Measurements from ENCODE around the gene STEEP1.

STEEP1 gene

GRCh38 chrX:119565107-119565663 lies at the start of gene STEEP1:
Gene STEEP1 (minus strand): TSS chrX:119565409. CDS start chrX:119565355, 54 bp downstream.
- peak; percentile 84 for DNase-seq

DNA sequence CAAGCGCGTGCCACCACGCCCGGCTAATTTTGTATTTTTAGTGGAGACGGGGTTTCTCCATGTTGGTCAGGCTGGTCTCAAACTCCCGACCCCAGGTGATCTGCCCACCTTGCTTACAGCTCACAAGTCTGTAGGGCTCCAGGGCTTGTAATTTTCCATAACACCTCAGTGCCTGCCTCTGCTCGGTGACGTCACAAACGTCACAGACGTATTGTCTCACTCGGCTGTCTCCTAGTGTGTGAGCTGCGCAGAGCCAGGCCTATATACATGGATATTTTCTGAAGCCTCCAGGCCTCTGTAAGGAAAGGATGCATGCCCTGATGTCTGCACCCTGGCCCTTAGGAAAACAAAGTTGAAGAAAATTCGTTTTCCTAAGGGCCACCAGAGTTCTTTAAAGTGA lies 49.6 kb upstream of the STEEP1 start:
- DNase-seq: no peak

- DNase-seq: no peak
Measured at GRCh38 chrX:119607018-119607389, 41.8 kb upstream of the STEEP1 start.

DNA sequence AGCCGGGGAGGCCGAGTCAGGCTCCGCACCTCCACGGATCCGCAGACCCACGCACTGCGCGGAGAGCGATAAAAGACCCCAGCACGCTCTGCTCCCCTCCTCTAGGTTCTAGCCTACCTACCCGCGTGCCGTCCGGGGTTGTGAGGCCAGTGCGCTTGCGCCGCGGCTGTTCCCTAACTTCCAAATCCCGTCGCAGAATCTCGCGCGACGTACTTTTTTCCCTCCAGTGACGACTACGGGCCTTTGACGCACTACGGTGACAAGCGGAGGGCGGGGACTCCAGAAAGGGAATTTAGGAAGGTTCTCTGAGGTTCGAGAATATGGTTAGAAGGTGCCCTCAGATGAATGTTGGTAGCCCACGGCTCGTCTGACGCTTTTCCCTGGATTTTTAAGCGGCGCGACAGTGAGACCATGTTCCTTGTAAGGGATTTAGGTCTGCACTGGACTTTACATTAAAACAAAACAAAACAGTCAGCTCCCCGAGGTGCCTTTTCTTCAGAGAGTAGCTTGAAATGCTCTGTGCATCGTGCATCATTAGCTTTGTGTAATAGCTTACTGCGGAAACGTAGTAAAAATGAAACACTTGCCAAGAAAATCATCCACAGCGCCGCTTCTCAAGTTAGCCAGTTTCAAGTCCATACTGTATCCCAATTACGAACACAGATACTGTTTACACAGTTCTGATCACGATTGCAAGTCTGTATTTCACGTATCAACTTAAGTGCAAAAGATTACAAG lies 41.2 kb upstream of the STEEP1 start, which contains the start of gene NKRF:
Gene NKRF, minus strand, starts transcription at position 145 of the 738 bp plus-strand sequence.
- DNase-seq: peak; percentile 88

GRCh38 chrX:119605464-119606279 lies 40.5 kb upstream of the STEEP1 start:
- peak; percentile 51 for DNase-seq

- DNase-seq: no peak
Measured at GRCh38 chrX:119604766-119605463, 39.7 kb upstream of the STEEP1 start.

DNA sequence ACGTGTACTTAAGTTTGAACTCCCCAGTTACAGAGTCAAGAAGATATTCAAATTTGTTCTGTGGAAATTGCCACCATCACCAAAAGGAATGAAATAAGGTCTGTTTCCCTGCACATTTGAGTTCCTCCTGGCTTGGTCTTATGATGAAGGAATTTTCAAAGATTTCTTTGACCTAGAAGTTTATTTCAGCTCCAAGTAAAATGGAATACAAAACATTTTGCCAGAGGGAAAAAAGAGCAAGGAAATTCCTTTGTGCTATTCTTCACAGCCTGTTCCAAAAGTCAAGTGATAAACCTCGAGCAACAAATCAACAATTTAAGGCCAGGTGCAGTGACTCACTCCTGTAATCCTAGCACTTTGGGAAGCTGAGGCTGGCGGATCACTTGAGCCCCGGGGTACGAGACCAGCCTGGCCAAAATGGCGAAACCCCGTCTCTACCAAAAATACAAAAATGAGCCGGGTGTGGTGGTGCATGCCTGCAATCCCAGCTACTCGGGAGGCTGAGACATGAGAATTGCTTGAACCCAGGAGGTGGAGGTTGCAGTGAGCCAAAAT lies 37.6 kb upstream of the STEEP1 start:
- DNase-seq: no peak

DNA sequence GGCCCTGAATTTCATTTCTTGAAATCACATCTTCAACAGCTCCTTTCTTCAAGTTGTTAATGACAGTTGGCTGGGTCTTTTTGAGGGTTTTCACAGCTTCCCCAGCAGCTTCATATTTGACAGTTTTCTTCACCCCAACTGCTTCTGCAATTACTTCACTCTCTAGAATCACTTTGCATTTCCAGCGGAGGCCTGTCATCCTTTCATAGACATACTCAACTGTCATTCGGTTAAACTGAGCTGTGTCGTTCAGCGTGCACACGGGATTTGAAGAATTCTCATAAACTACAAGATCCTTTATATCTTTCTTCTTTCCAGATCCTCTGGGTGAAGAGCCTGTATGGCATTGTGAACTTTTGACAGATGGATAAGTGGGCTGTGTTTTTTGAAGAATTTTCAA lies 24.6 kb upstream of the STEEP1 start:
- no peak for DNase-seq

DNA sequence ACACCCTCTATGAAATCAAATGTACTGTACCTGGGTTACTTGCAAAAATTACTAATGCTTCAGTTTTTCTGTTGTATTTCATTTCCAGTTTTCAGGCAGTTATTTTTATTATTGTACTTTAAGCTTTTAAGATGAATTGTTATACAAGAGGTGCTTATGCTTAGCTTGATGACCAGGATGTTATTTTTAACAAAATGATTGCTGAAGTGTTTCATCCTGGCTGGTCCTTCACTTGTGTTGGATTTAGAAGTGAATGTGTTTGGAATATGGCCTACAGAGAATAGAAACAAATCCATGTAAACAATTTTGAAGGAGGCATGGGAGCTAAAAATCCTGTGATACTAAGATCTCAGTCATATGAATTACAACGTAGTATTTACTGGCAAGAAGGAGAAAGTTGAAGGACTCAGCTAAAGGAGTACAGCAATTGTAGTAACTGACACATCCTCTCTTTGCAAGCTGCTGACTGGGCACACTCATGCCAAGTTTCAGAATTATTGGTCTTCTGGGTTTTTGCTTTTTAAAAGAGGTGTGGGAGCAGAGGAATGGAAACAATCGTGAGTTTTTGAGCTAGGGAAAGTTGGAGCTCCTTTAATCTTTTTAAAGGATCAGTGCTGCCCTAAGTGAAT lies 18.3 kb upstream of the STEEP1 start:
- no peak for DNase-seq

DNA sequence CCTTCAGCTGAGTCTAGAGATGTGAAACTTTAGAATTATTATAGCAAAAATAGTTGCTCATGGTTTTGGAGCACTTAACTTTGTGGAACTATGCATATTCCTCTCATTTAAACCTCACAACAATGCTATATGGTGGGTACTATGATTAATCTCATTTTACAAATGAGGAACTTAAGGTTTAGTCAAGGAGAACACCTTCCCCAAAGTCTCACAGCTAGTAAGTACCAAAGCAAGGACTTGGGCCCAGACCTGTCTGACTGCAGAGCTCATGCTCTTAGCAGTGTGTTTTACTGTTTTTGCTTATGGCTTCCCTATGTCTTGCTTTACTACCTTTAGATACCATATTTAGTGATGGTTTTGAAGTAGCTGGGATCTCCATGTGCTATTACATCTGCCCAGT lies 14.2 kb upstream of the STEEP1 start:
- no peak for DNase-seq

DNA sequence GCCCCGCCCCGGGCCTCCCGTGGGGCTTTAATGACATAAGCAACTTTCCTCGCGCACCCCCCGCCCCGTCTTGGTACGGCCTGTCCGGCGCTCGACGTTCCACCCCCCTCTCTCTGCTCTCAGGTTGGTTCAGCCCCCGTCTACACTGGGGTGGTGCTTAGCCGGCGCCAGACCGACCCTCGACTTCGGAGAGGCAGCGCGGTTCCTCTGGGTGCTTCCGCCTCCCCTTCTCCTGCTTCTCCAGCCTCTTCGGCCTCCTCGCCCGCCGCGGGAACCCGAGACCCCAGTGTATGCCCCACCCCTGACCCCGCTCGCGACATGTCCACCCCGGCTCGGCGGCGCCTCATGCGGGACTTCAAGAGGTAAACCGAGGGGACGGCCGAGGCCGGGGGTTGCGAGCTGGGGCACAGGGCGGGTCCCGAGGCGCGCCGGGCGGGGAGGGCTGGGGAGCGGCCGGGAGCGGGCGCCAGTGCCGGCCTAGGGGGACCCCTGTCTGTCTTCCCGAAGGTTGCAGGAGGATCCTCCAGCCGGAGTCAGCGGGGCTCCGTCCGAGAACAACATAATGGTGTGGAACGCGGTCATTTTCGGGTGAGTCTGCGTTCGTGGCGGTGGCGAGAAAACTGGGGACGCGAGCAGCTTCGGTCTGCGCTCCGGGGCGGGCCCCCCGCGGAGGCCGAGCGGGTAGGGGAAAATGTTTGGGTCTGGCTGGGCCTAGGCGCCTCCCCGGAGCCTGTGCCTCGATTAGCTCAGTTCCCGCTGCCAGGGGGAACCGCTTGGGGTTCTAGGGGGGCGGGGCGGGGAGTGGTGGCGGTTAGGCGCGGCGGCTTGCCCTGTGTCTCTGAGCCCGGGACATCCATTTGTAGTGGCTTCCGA lies 9.4 kb upstream of the STEEP1 start, which contains the start of gene UBE2A:
Gene UBE2A, plus strand, starts transcription at position 170 of the 873 bp plus-strand sequence. Its CDS starts 149 bp downstream, at position 319.
- DNase-seq: peak; percentile 90

DNA sequence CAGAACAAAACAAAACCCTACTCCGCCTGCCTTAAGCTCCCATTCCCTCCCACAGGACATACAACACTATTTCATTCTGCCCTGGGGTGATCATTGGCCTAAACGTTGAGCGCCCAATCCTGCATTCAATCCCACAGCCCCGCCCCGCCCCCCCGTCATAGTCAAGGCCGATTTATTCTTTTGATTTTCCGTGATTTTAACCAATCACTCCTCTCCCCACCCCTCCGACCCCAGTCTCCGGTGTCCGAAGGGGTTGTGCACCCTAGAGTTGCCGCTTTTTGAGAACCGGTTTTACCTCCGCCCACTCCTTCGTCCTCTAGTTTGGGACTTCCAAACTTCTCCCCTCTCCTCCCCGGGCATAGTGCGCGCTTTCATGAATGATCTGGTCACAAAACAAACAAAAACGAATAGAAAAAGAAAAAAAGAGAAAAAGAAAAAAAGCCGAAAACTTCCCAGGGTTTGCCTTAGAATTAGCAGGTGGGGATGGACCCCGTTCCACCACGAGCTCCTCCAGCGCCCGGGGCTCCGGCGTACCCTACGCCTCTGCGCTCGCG lies 8.7 kb upstream of the STEEP1 start:
- no peak for DNase-seq

GRCh38 chrX:119573222-119573621 lies 8.0 kb upstream of the STEEP1 start:
- DNase-seq: no peak

DNA sequence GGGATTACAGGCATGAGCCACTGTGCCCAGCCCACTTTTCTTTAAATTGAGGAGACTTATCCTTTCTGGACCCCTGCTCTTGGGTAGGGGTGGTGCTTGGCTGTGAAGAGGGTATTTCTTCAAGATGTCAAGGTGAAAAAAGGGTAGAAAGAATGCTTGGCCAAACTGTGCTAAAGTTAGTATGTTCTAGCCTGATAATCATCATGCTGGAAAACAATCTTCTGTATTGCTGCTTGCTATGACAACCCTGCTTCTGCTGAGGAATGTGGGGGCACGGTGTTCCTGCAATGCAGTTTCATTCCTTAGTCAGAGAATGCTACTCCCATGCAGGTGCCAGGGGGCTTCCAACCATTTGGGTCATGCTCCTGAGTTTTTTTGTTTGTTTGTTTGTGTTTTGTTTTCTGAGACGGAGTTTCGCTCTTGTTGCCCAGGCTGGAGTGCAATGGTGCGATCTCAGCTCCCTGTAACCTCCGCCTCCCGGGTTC lies 5.2 kb upstream of the STEEP1 start:
- DNase-seq: no peak

- no peak for DNase-seq
Measured at GRCh38 chrX:119552508-119552907, 12.7 kb downstream of the STEEP1 start.

GRCh38 chrX:119549327-119550016 lies 15.7 kb downstream of the STEEP1 start:
- no peak for DNase-seq

- no peak for DNase-seq
Measured at GRCh38 chrX:119541188-119541587, 24.0 kb downstream of the STEEP1 start.

- DNase-seq: no peak
Measured at GRCh38 chrX:119539872-119540271, 25.3 kb downstream of the STEEP1 start.

DNA sequence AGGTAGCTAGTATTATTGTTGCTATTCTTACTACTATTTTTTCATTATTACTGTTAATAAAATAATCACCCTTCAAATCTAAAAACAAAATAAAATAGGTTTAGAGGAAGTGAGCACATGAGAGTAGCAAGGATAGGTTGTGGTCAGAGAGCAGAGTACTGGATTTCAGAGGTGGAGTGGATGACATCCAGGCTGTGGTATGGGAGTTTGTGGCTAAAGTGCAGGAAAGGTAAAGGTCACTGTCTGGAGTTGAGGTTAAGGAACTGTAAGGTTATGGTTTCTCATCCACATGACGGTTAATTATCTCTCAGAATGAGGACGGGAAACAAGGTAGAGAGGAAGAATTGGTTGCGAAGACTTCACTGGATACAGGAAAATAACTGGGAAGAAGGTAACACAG lies 27.7 kb downstream of the STEEP1 start:
- no peak for DNase-seq
